H54 (cell line): ENCODE measurements around the gene PPP2R2B.

Experiments
- DNase-seq: peaks from one replicate; pipeline ENCODE4 v3.0.0; 2011; ENCODE audit warnings: low spot score, mixed read lengths; ENCODE audit not compliant: insufficient read length
- FAIRE-seq: peaks from 3 replicates; lab custom pipeline; 2011; peaks lifted over from hg19 to GRCh38; lab: Jason Lieb, UNC
- POLR2A ChIP-seq: IDR thresholded peaks from 2 replicates; pipeline ENCODE4 v1.6.1; 2011; ENCODE audit warnings: low read depth, mild to moderate bottlenecking, low read length

Gene PPP2R2B

GRCh38 chr5:146721073-146721815, 157.3 kb downstream of the PPP2R2B start:
- FAIRE-seq: no peak
- TF ChIP-seq POLR2A: no peak
- DNase-seq: no peak

- no peak for DNase-seq
- TF ChIP-seq POLR2A: no peak
- FAIRE-seq: no peak
Measured at GRCh38 chr5:146720107-146720506, 158.4 kb downstream of the PPP2R2B start.

- no peak for TF ChIP-seq POLR2A
- DNase-seq: no peak
- no peak for FAIRE-seq
Measured at GRCh38 chr5:146719179-146719578, 159.4 kb downstream of the PPP2R2B start.

- FAIRE-seq: no peak
- no peak for TF ChIP-seq POLR2A
- no peak for DNase-seq
Measured at GRCh38 chr5:146718609-146719008, 159.9 kb downstream of the PPP2R2B start.

- no peak for DNase-seq
- no peak for TF ChIP-seq POLR2A
- FAIRE-seq: no peak
Measured at GRCh38 chr5:146717951-146718350, 160.6 kb downstream of the PPP2R2B start.

- DNase-seq (no peak), FAIRE-seq (no peak)
- TF ChIP-seq POLR2A: no peak
Measured at GRCh38 chr5:146716636-146717035, 161.9 kb downstream of the PPP2R2B start.

- no peak for FAIRE-seq
- no peak for DNase-seq
- TF ChIP-seq POLR2A: no peak
Measured at GRCh38 chr5:146710348-146710747, 168.2 kb downstream of the PPP2R2B start.

GRCh38 chr5:146707316-146707715, 171.2 kb downstream of the PPP2R2B start:
- no peak for FAIRE-seq
- no peak for DNase-seq
- no peak for TF ChIP-seq POLR2A

GRCh38 chr5:146706321-146706972, 172.1 kb downstream of the PPP2R2B start:
- no peak for TF ChIP-seq POLR2A
- FAIRE-seq (no peak), DNase-seq (no peak)

- no peak for DNase-seq
- no peak for TF ChIP-seq POLR2A
- FAIRE-seq: no peak
Measured at GRCh38 chr5:146704949-146705665, 173.4 kb downstream of the PPP2R2B start.

GRCh38 chr5:146703899-146704298, 174.7 kb downstream of the PPP2R2B start:
- no peak for FAIRE-seq
- DNase-seq: no peak
- TF ChIP-seq POLR2A: no peak

- FAIRE-seq (no peak), DNase-seq (no peak)
- no peak for TF ChIP-seq POLR2A
Measured at GRCh38 chr5:146703499-146703898, 175.1 kb downstream of the PPP2R2B start.

GRCh38 chr5:146699664-146700418, 178.7 kb downstream of the PPP2R2B start:
- TF ChIP-seq POLR2A: no peak
- no peak for FAIRE-seq
- no peak for DNase-seq
